H1 (cell line): ENCODE measurements around the gene TCF20. TPM values are rescaled to one million over a fixed set of nuclear protein-coding genes. Genes with fewer than 3 reads are reported as not detected.

Experiments
- EP300 ChIP-seq, 2 experiments: IDR thresholded peaks; 1 replicate in 1 of 2; 2 replicates in 1 of 2; pipeline ENCODE4 v1.6.1; 2011 to 2012; ENCODE audit warnings: low read depth in 2 of 2, low read length in 2 of 2, mild to moderate bottlenecking in 2 of 2, borderline replicate concordance in 1 of 2, inconsistent platforms in 1 of 2, moderate library complexity in 1 of 2
- polyA plus RNA-seq, 7 experiments: library from polyadenylated mRNA; depleted of rRNA in 3 of 7; stranded (reverse) in 5 of 7; unstranded in 2 of 7; fragments of >200 nt in 5 of 7; fragments of 200-250 nt in 2 of 7; gene quantifications; 1 replicate in 5 of 7; 2 replicates in 1 of 7; 4 replicates in 1 of 7; pipeline versions ENCODE4 v1.2.1 to v1.2.3, GENCODE V29; 2011 to 2013; ENCODE audit warnings: missing spikeins in 2 of 7, mixed read lengths in 2 of 7
- total RNA-seq: library from RNA; stranded (reverse); fragmentation: NEBNext Ultra II Directional; extraction: Animal tissue kit (Norgen Biotek cat#: 25700); gene quantifications from 2 replicates; pipeline ENCODE4 v1.2.1, GENCODE V29; 2021
- TF ChIP-seq, protein P1 (sequence below): IDR thresholded peaks from 2 replicates; pipeline ENCODE4 v1.6.1; 2012; ENCODE audit warnings: inconsistent platforms

The TCF20 gene
- total and polyA plus RNA-seq, 2 of the 8 experiments (the other 6 are each of a cell fraction or from before 2014, with no cell fraction given), result 22.0 to 79.8 TPM

DNA sequence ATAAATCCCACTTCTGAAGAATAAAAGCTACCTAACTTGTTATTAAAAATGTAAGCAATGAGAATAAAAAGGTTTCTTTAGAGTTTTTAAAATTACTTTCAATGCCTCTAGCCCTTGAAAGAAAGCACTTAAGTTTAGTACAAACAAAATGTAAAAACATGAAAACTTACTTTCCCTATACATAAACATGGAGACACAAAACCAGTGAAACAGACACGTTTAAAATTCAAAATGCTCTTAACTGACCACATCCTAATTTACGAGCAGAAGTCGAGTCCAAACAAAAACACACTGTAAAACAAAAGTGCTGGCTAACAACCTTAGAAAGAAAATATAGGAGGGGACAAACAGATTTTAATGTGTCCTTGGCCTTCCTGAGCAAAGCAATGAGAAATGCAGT, 36.6 kb downstream of the TCF20 start (continued):
- no peak for TF ChIP-seq EP300 (IDR thresholded peaks at IDR 0.05; ENCODE audit: borderline replicate concordance in 1 of 2, low read depth in 2 of 2, low read length in 2 of 2)
- TF ChIP-seq, protein P1, sequence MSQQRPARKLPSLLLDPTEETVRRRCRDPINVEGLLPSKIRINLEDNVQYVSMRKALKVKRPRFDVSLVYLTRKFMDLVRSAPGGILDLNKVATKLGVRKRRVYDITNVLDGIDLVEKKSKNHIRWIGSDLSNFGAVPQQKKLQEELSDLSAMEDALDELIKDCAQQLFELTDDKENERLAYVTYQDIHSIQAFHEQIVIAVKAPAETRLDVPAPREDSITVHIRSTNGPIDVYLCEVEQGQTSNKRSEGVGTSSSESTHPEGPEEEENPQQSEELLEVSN, result no peak
